AG09319 (cell line): ENCODE results near the gene CCDC154.

Experiments
- DNase-seq: peaks from one replicate; pipeline ENCODE4 v3.0.0-alpha.2; 2010; ENCODE audit warnings: low read depth; ENCODE audit errors: extremely low read depth
- TF ChIP-seq, protein P1 (sequence below): IDR thresholded peaks from 2 replicates; pipeline ENCODE4 v1.5.1; 2011; ENCODE audit warnings: low read depth, mild to moderate bottlenecking, inconsistent platforms, low read length, moderate library complexity

Gene CCDC154

DNA sequence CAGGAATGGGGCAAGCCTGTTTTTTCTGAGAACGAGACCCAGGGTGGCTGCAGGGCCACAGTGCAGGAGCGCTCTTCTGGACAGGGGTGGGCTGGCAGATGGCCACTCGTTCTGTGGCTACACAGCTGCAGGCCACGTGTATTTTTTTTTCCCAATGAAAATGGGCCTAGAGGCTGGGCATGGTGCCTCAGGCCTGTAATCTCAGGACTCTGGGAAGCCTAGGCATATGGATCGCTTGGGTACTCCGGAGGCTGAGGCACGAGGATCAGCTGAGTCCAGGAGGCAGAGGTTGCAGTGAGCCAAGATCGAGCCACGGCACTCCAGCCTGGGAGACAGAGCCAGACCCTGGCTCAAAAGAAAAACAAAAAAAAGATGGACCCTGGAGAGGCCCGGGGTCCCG lies 36.6 kb downstream of the CCDC154 start:
- peak; percentile 19 for DNase-seq
- TF ChIP-seq, protein P1, sequence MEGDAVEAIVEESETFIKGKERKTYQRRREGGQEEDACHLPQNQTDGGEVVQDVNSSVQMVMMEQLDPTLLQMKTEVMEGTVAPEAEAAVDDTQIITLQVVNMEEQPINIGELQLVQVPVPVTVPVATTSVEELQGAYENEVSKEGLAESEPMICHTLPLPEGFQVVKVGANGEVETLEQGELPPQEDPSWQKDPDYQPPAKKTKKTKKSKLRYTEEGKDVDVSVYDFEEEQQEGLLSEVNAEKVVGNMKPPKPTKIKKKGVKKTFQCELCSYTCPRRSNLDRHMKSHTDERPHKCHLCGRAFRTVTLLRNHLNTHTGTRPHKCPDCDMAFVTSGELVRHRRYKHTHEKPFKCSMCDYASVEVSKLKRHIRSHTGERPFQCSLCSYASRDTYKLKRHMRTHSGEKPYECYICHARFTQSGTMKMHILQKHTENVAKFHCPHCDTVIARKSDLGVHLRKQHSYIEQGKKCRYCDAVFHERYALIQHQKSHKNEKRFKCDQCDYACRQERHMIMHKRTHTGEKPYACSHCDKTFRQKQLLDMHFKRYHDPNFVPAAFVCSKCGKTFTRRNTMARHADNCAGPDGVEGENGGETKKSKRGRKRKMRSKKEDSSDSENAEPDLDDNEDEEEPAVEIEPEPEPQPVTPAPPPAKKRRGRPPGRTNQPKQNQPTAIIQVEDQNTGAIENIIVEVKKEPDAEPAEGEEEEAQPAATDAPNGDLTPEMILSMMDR = no peak

DNA sequence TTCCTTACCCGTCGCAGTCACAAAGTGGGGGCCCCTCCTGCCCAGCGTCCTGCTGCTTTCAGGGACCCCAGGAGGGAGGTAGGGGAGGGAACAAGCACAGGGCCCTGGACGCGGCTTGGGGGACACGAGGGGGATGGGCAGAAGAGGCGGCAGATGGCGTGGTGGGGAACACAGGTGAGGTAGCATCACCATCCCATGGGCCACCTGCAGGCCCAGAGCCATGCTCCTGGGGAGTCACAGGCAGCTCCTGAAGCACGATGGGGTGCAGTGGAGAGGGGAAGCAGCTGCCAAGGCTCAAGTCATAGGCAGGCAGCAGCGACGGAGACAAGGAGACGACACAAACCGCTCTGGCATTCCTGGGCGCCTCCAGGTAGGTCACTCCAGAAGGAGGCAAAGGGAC lies 40.6 kb downstream of the CCDC154 start:
- no peak for DNase-seq
- TF ChIP-seq, protein P1 = no peak

DNA sequence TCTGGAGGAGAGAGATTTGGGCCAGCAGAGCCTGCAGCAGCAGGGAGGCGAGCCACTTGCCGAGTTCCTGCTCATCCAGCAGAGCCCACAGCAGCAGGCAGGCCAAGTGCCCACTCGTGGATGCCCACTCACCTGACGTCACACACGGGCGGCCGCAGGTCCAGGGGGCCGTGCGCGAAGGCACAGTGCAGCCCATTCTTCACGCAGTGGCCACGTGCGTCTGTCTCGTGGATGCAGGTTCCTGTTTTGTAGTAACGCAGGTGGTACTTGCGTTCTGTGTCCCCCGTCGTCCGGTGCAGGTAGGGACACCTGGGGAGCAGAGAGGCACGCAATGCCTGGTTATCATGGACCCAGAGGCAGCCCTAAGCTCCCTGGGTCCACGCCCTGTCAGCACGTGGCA lies 41.3 kb downstream of the CCDC154 start:
- DNase-seq = no peak
- TF ChIP-seq, protein P1 = no peak

DNA sequence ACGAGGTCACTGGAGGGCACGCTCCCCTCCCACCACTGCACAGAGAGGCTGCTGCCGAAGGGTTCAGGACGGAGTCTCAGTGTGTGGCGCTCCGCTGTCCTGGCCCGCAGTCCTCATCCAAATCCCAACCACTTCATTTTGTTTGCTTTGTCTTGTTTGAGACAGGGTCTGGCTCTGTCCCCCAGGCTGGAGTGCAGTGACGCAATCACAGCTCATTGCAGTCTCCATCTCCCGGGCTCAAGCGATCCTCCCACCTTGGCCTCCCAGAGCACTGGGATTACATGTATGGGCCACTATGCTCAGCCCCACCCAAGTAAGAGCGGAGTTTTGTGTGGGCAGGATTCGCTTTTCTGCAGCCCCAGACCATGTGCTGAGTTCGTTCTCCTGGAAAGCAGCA lies 42.6 kb downstream of the CCDC154 start:
- TF ChIP-seq, protein P1 = no peak
- DNase-seq = no peak

DNA sequence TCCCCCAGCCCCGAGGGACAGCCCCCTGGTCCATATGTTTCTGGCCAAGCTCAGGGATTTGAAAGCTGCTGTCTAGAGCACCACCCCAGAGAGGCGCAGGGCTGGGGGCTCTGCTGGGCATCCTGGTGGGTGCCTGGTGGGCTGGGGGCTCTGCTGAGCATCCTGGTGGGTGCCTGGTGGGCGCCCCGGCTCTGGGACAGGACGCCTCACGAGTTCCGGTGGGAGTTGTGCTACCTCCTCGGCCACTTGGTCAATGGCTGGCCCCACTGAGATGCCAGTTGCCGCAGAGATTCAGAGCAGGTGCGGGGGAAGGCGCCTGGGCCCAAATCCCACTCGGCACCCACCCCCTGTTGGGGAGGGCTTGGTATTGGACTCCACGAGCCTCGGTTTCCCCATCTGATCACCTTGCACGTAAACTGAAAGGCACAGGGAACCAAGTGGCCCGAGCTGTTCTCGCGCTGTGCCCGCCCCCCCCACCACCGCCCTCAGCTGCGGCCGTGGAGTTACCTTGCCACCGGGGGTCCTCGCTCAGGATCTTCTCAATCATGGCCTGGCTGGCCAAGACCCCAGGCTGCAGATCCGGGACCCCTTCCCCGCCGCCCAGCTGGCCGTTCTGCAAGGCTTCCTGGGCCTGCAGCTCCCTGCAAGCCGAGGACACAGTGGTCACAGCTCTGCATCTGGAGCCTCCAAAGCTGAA lies 43.1 kb downstream of the CCDC154 start:
- no peak for DNase-seq
- TF ChIP-seq, protein P1 = no peak

DNA sequence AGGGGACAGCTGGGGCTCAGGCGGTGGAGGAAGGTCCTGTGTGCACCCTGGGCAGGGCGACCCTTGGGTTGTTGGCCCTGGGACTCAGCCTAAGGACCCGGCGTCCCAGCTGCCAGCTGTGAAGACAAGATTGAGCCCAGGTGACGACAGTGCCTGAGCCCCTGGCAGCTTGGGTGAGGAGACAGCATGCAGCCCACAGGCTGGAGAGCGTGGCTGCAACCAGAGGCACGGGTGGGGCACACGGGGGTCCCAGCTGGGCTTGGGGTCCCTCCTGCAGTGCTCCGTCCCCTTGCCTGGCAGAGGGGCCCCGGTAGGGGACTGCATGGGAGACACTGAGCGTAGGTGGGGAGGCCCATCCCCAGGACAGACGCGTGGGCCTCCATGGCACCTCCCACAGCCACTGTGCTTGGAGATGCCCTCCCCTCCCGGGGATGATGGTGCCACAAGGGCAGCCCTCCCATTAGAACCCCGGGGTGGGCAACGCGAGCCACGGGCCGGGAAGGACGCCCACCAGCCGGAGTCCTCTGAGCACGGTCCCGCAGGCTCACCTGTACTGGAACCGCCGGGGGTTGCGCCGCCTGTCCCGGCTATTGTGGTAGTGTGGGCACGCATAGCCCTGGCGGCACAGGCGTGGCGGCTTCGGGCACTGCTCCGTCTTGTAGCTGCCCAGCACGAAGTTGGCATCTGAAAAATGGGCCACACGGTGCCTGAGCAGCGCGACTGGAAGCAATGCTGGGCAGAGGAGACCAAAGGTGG lies 45.4 kb downstream of the CCDC154 start:
- no peak for DNase-seq
- TF ChIP-seq, protein P1 = no peak

DNA sequence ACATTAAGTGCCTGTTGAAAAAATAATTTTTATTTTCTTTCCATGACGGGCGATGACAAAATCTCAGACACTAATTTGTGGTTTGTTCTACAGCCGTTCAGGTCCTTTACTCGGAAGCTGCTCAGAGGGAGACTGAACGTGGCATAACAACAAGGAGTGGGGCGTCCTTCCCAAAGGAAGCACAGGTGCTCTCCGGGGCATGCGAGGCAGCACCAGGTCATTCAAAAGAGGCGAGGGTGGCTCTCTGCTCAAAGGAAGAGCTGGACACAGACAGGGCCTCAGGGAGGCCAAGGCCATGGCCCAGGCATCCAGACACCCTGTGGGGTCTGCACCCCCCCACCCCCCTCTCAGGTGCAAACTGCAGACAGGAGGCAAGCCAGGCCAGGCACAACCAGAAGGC lies 46.0 kb downstream of the CCDC154 start:
- TF ChIP-seq, protein P1 = no peak
- DNase-seq = no peak
